Mesodermal cell (in vitro differentiated cells): ENCODE measurements around the gene HCN3.
"Not testable (repeated sequence)": the region's sequence is repeated elsewhere in the genome, so short reads cannot be mapped to it uniquely, and the experiment has no call there.

Experiments used
- H3K27ac ChIP-seq: 2 replicates; pipeline ENCODE4 v1.7.0; 2013; ENCODE audit warnings: mild to moderate bottlenecking, low read depth, low read length, moderate library complexity; ENCODE audit not compliant: severe bottlenecking
- H3K36me3 ChIP-seq: 2 replicates; pipeline ENCODE4 v1.7.1; 2013; ENCODE audit warnings: mild to moderate bottlenecking, low read length, moderate library complexity; ENCODE audit not compliant: control insufficient read depth, insufficient read depth
- H3K4me1 ChIP-seq: one replicate; pipeline ENCODE4 v1.7.1; 2013; ENCODE audit warnings: mild to moderate bottlenecking, low read length; ENCODE audit not compliant: insufficient read depth, control insufficient read depth, poor library complexity, severe bottlenecking
- H3K4me3 ChIP-seq: 2 replicates; pipeline ENCODE4 v1.7.0; 2013; ENCODE audit warnings: low read length, control low read depth, mild to moderate bottlenecking; ENCODE audit not compliant: insufficient read depth, poor library complexity, severe bottlenecking; ENCODE audit errors: extremely low read depth
- H3K9me3 ChIP-seq: 2 replicates; pipeline ENCODE4 v1.7.1; 2013; ENCODE audit warnings: mild to moderate bottlenecking, low read length, moderate library complexity; ENCODE audit not compliant: control insufficient read depth
- WGBS, 2 experiments: methylation state at CpG; one replicate each; pipeline ENCODE4 v1.1.5; 2013; ENCODE audit warnings: missing lambda C conversion rate in 2 of 2; ENCODE audit not compliant: insufficient coverage in 2 of 2; 5-methylcytosine and 5-hydroxymethylcytosine counted together

The HCN3 gene

DNA sequence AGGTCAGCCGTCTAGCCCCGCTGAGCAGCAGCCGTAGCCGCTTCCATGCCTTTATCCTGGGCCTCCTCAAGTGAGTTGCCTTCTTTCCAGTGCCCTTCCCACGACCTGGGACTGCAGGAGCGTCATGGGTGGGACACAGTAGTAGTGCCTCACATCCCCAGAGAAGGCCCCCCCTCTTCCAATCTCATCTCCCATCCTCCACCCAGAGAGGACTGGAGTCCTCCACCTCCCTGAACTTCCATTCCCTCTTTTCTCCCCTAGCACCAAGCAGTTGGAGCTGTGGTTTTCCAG is 48.3 kb downstream of the HCN3 start:
- Histone ChIP-seq H3K4me1 (peaks cover 26% of the 10 kb centered on the region), H3K9me3 (no peaks in the 10 kb centered on the region), H3K27ac (no peak overlapping the region), H3K36me3 (peaks cover 43% of the 10 kb centered on the region), H3K4me3 (peak overlapping the region; percentile 73)
- 60 to 63% methylated on average over 6 of the region's 6 CpGs for WGBS, 2 experiments

DNA sequence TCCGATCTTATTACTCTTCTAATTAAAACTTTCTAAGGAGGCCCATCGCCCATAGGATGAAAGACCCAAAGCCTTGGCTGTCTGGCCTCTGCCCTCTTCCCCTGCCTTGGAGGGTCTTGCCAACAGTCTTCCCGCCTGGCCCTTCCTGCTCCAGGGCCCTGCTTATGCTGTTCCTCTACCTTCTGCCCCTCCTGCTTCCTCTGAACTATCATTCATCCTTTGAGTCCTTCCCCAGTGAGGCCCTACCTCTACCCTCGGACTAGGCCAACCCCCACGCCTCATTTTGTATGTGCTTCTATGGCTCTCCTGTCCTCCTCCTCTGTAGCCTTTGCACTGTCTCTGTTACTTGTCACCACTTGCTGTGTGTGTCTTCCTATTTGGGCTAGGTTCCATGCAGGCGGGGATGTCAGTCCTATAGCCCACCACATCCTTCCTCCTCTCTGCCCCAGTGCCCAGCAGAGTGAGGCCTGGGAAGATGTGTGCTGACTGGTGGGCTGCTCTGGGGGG is 48.8 kb downstream of the HCN3 start:
- Histone ChIP-seq H3K27ac (no peak overlapping the region), H3K9me3 (no peaks in the 10 kb centered on the region), H3K36me3 (peaks cover 47% of the 10 kb centered on the region), H3K4me1 (peaks cover 21% of the 10 kb centered on the region), H3K4me3 (peak overlapping the region; percentile 73)
- 94 to 100% methylated on average over 5 of the region's 6 CpGs for WGBS, 2 experiments

DNA sequence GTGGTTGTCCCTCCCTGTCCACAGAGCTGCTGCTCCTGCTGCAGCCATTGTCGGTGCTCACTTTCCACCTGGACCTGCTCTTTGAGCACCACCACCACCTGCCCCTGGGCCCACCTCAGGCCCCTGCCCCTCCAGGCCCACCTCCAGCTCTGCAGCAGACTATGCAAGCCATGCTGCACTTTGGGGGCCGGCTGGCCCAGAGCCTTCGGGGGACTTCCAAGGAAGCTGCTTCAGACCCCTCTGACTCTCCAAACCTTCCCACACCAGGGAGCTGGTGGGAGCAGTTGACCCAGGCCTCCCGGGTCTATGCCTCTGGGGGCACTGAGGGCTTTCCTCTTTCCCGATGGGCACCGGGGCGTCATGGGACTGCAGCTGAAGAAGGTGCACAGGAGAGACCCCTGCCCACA is 49.4 kb downstream of the HCN3 start:
- H3K4me1 ChIP-seq = peaks cover 16% of the 10 kb centered on the region
- H3K9me3 ChIP-seq = no peaks in the 10 kb centered on the region
- 89 to 97% methylated on average over 5 of the region's 7 CpGs for WGBS, 2 experiments
- H3K27ac ChIP-seq = no peak overlapping the region
- no peak overlapping the region for H3K4me3 ChIP-seq
- peaks cover 52% of the 10 kb centered on the region for H3K36me3 ChIP-seq

DNA sequence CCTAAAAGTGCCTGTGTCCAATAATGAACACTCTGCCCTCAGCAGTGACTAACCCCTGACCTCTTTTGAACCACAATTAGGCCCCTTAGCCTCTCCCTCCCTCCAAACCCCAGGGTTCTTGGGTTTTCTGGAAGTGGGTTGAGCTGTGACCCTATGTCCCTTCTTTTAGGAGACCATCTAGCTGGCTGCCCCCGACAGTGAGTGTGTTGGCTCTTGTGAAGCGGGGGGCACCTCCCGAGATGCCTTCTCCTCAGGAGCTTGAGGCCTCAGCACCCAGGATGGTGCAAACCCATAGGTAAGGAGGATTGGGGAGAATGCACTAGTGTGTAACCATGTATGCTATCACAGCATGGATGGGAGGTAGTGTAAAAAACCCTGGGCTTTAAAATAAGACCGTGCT is 50.7 kb downstream of the HCN3 start:
- Histone ChIP-seq H3K9me3 (no peaks in the 10 kb centered on the region), H3K4me3 (no peak overlapping the region), H3K36me3 (peaks cover 57% of the 10 kb centered on the region), H3K27ac (no peak overlapping the region), H3K4me1 (peaks cover 8% of the 10 kb centered on the region)
- WGBS, 2 experiments = 100% methylated on average over 3 to 4 of the region's 4 CpGs

DNA sequence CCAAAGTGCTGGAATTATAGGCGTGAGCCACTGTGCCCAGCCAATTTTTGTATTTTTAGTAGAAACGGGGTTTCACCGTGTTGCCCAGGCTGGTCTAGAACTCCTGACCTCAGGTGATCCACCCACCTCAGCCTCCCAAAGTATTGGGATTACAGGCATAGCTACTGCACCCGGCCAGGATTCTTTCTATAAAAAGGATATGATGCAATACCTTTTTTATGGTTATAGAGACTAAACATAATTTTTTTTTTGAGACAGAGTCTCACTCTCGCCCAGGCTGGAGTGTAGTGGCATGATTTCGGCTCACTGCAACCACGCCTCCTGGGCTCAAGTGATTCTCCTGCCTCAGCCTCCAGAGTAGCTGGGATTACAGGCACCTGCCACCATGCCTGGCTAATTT is 51.6 kb downstream of the HCN3 start:
- H3K4me1 ChIP-seq, H3K27ac ChIP-seq, H3K9me3 ChIP-seq, H3K4me3 ChIP-seq: not testable (repeated sequence)
- 95 to 97% methylated on average over 5 to 6 of the region's 7 CpGs for WGBS, 2 experiments
- peaks cover 65% of the 10 kb centered on the region for H3K36me3 ChIP-seq

DNA sequence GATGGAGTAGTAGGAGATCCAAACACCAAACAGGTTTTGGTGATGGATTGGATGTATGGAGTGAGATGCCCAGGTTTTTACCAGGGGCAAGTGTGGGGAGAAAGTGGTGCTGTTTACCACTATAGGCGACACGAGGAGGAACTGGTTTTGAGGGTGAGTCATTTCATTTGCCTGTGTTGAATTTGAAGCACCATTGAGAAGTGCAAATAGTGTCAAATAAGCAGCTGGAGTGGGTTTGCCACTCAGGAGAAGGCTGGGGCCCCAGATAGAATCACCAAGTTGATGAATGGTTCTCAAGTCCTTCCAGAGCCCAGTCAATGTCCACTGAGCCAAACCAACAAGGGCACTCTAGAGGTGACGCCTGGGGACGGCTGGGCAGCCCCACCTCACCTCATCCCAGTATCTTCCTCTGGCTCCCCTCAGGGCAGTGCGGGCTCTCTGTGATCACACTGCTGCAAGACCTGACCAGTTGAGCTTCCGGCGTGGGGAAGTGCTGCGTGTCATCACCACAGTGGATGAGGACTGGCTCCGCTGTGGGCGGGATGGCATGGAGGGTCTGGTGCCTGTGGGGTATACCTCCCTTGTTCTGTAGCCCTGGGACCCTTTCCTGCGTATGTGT is 52.8 kb downstream of the HCN3 start:
- 99 to 100% methylated on average over 10 of the region's 11 CpGs for WGBS, 2 experiments

DNA sequence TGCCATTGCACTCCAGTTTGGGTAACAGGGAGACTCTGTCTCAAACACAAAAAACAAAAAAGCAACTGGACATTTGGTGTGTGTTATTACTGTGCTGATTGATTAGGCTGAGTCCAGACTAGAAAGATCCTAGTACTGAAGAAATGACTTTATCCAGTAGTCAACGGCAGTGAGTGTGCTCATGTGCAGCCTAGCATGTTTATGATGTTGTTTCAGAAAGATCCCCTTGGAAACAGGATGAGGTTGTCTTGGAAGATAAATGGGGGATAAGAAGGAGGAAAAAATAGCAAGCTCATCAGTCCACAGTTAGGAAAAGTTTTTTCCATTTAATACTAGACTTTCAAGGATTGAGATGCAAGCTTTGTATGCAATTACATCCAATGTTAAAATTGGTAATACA is 57.7 kb downstream of the HCN3 start:
- H3K36me3 ChIP-seq = peaks cover 78% of the 10 kb centered on the region
- no peaks in the 10 kb centered on the region for H3K9me3 ChIP-seq

More for the DNA sequence above, 52.8 kb downstream of the HCN3 start:
- no peaks in the 10 kb centered on the region for H3K9me3 ChIP-seq
- H3K4me3 ChIP-seq = no peak overlapping the region
- peaks cover 8% of the 10 kb centered on the region for H3K4me1 ChIP-seq
- H3K27ac ChIP-seq = no peak overlapping the region
- H3K36me3 ChIP-seq = peaks cover 73% of the 10 kb centered on the region

More for the DNA sequence above, 57.7 kb downstream of the HCN3 start:
- Histone ChIP-seq H3K4me1 (no peaks in the 10 kb centered on the region), H3K27ac (no peak overlapping the region), H3K4me3 (no peak overlapping the region)
- 100% methylated on average over 1 of the region's 1 CpG for WGBS, 2 experiments
